ENCODE data around the gene SPEM1. TPM values are rescaled to one million over a fixed set of nuclear protein-coding genes. Genes with fewer than 3 reads are reported as not detected.

Gene SPEM1
- total and polyA plus RNA-seq, 7 experiments from 2014 or later, result not detected

- Histone ChIP-seq H3K9me3 (ENCODE audit: control insufficient read depth in 2 of 3, low read length in 3 of 3) (no peaks in the 10 kb centered on the region), H3K4me3 (ENCODE audit: low read length) (no peak within 1 kb of the TSS), H3K27me3 (ENCODE audit: control insufficient read depth in 2 of 2, insufficient read depth in 2 of 2, low read length in 2 of 2) (no peaks in the 10 kb centered on the region), H3K4me1 (ENCODE audit: control insufficient read depth in 2 of 2, insufficient read depth in 2 of 2, low read length in 2 of 2) (peaks cover 9 to 10% of the 10 kb centered on the region in 2 donors), H3K36me3 (ENCODE audit: control insufficient read depth in 2 of 3, insufficient read depth in 3 of 3, low read length in 3 of 3) (peaks cover 0 to 3% (median 0%) of the 10 kb centered on the region in 3 experiments), H3K27ac (ENCODE audit: low read depth, low read length) (no peak within 1 kb of the TSS)
- intact Hi-C loops (cut with micrococcal nuclease), result loop anchor here in 1 of 2 donors (1.0 kb wide), 1 partner anchor 28 kb away; the partner anchor contains the start of gene TMEM102
- Mint-ChIP-seq H3K27ac (peak within 1 kb of the TSS in 3 of 9 donors; percentile 70 to 76 (median 71)), H3K4me1 (peaks cover 16 to 23% (median 19%) of the 10 kb centered on the region in 7 donors), H3K4me3 (peak within 1 kb of the TSS in 9 of 10 donors; percentile 12 to 87 (median 61)), H3K9me3 (peaks cover 0 to 1% (median 0%) of the 10 kb centered on the region in 11 donors), H3K36me3 (no peaks in the 10 kb centered on the region), H3K27me3 (peaks cover 0 to 31% (median 0%) of the 10 kb centered on the region in 5 donors)
- DNase-seq (no peak), ATAC-seq (no peak)
- ChIA-PET CTCF (interaction anchor here (1.1 kb wide), 1 partner anchor 24 kb away, joined by 4 read pairs; no protein-coding TSS in a partner anchor), POLR2A (interaction anchor here (1.0 to 2.4 kb wide), 5 partner anchors 20 to 69 kb away, joined by 3 to 14 read pairs (median 4); partner anchors contain the start of gene TMEM102)
Observed at GRCh38 chr17:7407485-7408251, 12.5 kb upstream of the SPEM1 start, which contains the start of gene NLGN2. TSS of gene NLGN2 (plus strand) at chr17:7407845. CDS start at chr17:7408256, 411 bp downstream.

GRCh38 chr17:7408252-7408727, 11.8 kb upstream of the SPEM1 start:
- peaks cover 0 to 1% (median 0%) of the 10 kb centered on the region in 11 donors for H3K9me3 Mint-ChIP-seq
- H3K36me3 Mint-ChIP-seq, result no peaks in the 10 kb centered on the region
- H3K27me3 ChIP-seq (ENCODE audit: control insufficient read depth in 2 of 2, insufficient read depth in 2 of 2, low read length in 2 of 2), result no peaks in the 10 kb centered on the region
- H3K36me3 ChIP-seq (ENCODE audit: control insufficient read depth in 2 of 3, insufficient read depth in 3 of 3, low read length in 3 of 3), result peaks cover 0 to 3% (median 0%) of the 10 kb centered on the region in 3 experiments
- peaks cover 10 to 20% (median 16%) of the 10 kb centered on the region in 7 donors for H3K4me1 Mint-ChIP-seq
- intact Hi-C loops (cut with micrococcal nuclease), result loop anchor here in 1 of 2 donors (1.0 kb wide), 1 partner anchor 27 kb away; the partner anchor contains the start of gene TMEM102
- H3K4me3 Mint-ChIP-seq, result peak overlapping the region in 6 of 10 donors; percentile 33 to 60 (median 48)
- H3K27ac ChIP-seq (ENCODE audit: low read depth, low read length), result no peak overlapping the region
- H3K4me1 ChIP-seq (ENCODE audit: control insufficient read depth in 2 of 2, insufficient read depth in 2 of 2, low read length in 2 of 2), result peaks cover 4 to 6% of the 10 kb centered on the region in 2 donors
- DNase-seq (peak in 8 of 9 donors; percentile 22 to 49 (median 33)), ATAC-seq (no peak)
- peaks cover 0 to 31% (median 0%) of the 10 kb centered on the region in 5 donors for H3K27me3 Mint-ChIP-seq
- H3K4me3 ChIP-seq (ENCODE audit: low read length), result no peak overlapping the region
- H3K27ac Mint-ChIP-seq, result peak overlapping the region in 1 of 9 donors; percentile 48
- H3K9me3 ChIP-seq (ENCODE audit: control insufficient read depth in 2 of 3, low read length in 3 of 3), result no peaks in the 10 kb centered on the region
- POLR2A ChIA-PET, result interaction anchor here (1.0 to 2.4 kb wide), 4 partner anchors 14 to 28 kb away, joined by 3 to 14 read pairs (median 5); partner anchors contain the start of genes PLSCR3 and TMEM102
- CTCF ChIA-PET, result interaction anchor here (1.1 kb wide), 1 partner anchor 25 kb away, joined by 4 read pairs; no protein-coding TSS in a partner anchor

- Mint-ChIP-seq H3K9me3 (peaks cover 0 to 1% (median 0%) of the 10 kb centered on the region in 11 donors), H3K4me3 (peak overlapping the region in 7 of 10 donors; percentile 39 to 60 (median 48))
Observed at GRCh38 chr17:7408863-7409262, 11.3 kb upstream of the SPEM1 start.

GRCh38 chr17:7409716-7410115, 10.4 kb upstream of the SPEM1 start:
- Mint-ChIP-seq H3K4me3 (peak overlapping the region in 3 of 10 donors; percentile 23 to 60 (median 47)), H3K9me3 (peaks cover 0 to 1% (median 0%) of the 10 kb centered on the region in 11 donors), H3K36me3 (no peaks in the 10 kb centered on the region), H3K27me3 (peaks cover 0 to 31% (median 0%) of the 10 kb centered on the region in 5 donors), H3K27ac (peak overlapping the region in 3 of 9 donors; percentile 8 to 32 (median 20)), H3K4me1 (peaks cover 9 to 19% (median 15%) of the 10 kb centered on the region in 7 donors)
- DNase-seq, result no peak
- ChIA-PET CTCF (interaction anchor here (0.6 kb wide), 1 partner anchor 101 kb away, joined by 3 read pairs; no protein-coding TSS in a partner anchor), POLR2A (interaction anchor here (1.1 to 2.4 kb wide), 3 partner anchors 16 to 26 kb away, joined by 3 to 14 read pairs (median 5); partner anchors contain the start of genes PLSCR3 and TMEM102)
- intact Hi-C loops (cut with micrococcal nuclease), result no loop called here
- Histone ChIP-seq H3K4me3 (ENCODE audit: low read length) (no peak overlapping the region), H3K9me3 (ENCODE audit: control insufficient read depth in 2 of 3, low read length in 3 of 3) (no peaks in the 10 kb centered on the region), H3K36me3 (ENCODE audit: control insufficient read depth in 2 of 3, insufficient read depth in 3 of 3, low read length in 3 of 3) (no peaks in the 10 kb centered on the region), H3K27me3 (ENCODE audit: control insufficient read depth in 2 of 2, insufficient read depth in 2 of 2, low read length in 2 of 2) (no peaks in the 10 kb centered on the region), H3K27ac (ENCODE audit: low read depth, low read length) (no peak overlapping the region), H3K4me1 (ENCODE audit: control insufficient read depth in 2 of 2, insufficient read depth in 2 of 2, low read length in 2 of 2) (peaks cover 3% of the 10 kb centered on the region in 2 donors)
- no peak for ATAC-seq

More at GRCh38 chr17:7408863-7409262, 11.3 kb upstream of the SPEM1 start:
- intact Hi-C loops (cut with micrococcal nuclease), result loop anchor here in 1 of 2 donors (1.0 kb wide), 1 partner anchor 26 kb away; the partner anchor contains the start of gene TMEM102
- ChIA-PET CTCF (interaction anchor here (0.9 kb wide), 1 partner anchor 26 kb away, joined by 3 read pairs; the partner anchor contains the start of gene TMEM102), POLR2A (interaction anchor here (1.0 to 2.4 kb wide), 4 partner anchors 15 to 27 kb away, joined by 3 to 14 read pairs (median 5); partner anchors contain the start of genes PLSCR3 and TMEM102)
- Mint-ChIP-seq H3K27ac (peak overlapping the region in 5 of 9 donors; percentile 3 to 83 (median 57)), H3K4me1 (peaks cover 9 to 19% (median 15%) of the 10 kb centered on the region in 7 donors), H3K27me3 (peaks cover 0 to 31% (median 0%) of the 10 kb centered on the region in 5 donors), H3K36me3 (no peaks in the 10 kb centered on the region)
- H3K4me1 ChIP-seq (ENCODE audit: control insufficient read depth in 2 of 2, insufficient read depth in 2 of 2, low read length in 2 of 2), result peaks cover 3% of the 10 kb centered on the region in 2 donors
- peaks cover 0 to 1% (median 0%) of the 10 kb centered on the region in 3 experiments for H3K36me3 ChIP-seq (ENCODE audit: control insufficient read depth in 2 of 3, insufficient read depth in 3 of 3, low read length in 3 of 3)
- no peaks in the 10 kb centered on the region for H3K27me3 ChIP-seq (ENCODE audit: control insufficient read depth in 2 of 2, insufficient read depth in 2 of 2, low read length in 2 of 2)
- ATAC-seq, result no peak
- no peak for DNase-seq
- no peak overlapping the region for H3K27ac ChIP-seq (ENCODE audit: low read depth, low read length)
- no peaks in the 10 kb centered on the region for H3K9me3 ChIP-seq (ENCODE audit: control insufficient read depth in 2 of 3, low read length in 3 of 3)
- H3K4me3 ChIP-seq (ENCODE audit: low read length), result no peak overlapping the region

- no peak overlapping the region for H3K27ac ChIP-seq (ENCODE audit: low read depth, low read length)
- H3K27me3 Mint-ChIP-seq, result peaks cover 0 to 24% (median 0%) of the 10 kb centered on the region in 5 donors
- no peak for ATAC-seq
- CTCF ChIA-PET, result no interaction called here
- no peak for DNase-seq
- intact Hi-C loops (cut with micrococcal nuclease), result no loop called here
- H3K9me3 ChIP-seq (ENCODE audit: control insufficient read depth in 2 of 3, low read length in 3 of 3), result no peaks in the 10 kb centered on the region
- H3K36me3 Mint-ChIP-seq, result no peaks in the 10 kb centered on the region
- peak overlapping the region in 1 of 10 donors; percentile 23 for H3K4me3 Mint-ChIP-seq
- no peaks in the 10 kb centered on the region for H3K36me3 ChIP-seq (ENCODE audit: control insufficient read depth in 2 of 3, insufficient read depth in 3 of 3, low read length in 3 of 3)
- H3K4me1 ChIP-seq (ENCODE audit: control insufficient read depth in 2 of 2, insufficient read depth in 2 of 2, low read length in 2 of 2), result peaks cover 0 to 3% of the 10 kb centered on the region in 2 donors
- peaks cover 4 to 16% (median 10%) of the 10 kb centered on the region in 7 donors for H3K4me1 Mint-ChIP-seq
- no peak overlapping the region for H3K4me3 ChIP-seq (ENCODE audit: low read length)
- H3K27me3 ChIP-seq (ENCODE audit: control insufficient read depth in 2 of 2, insufficient read depth in 2 of 2, low read length in 2 of 2), result no peaks in the 10 kb centered on the region
- no peak overlapping the region for H3K27ac Mint-ChIP-seq
- POLR2A ChIA-PET, result interaction anchor here (0.8 kb wide), 1 partner anchor 12 kb away, joined by 3 read pairs; no protein-coding TSS in a partner anchor
- H3K9me3 Mint-ChIP-seq, result peaks cover 0 to 1% (median 0%) of the 10 kb centered on the region in 11 donors
Observed at GRCh38 chr17:7410634-7411426, 9.3 kb upstream of the SPEM1 start.

Measured in naive thymus-derived CD4-positive, alpha-beta T cell (primary cell).